ENCODE data around the gene FHOD3. TPM values are rescaled to one million over a fixed set of nuclear protein-coding genes. Genes with fewer than 3 reads are reported as not detected.

Gene FHOD3
- total RNA-seq, 1 experiment from 2014 or later = 0.10 TPM

- no peaks in the 10 kb centered on the region for H3K27me3 ChIP-seq
- DNase-seq = no peak
Observed at GRCh38 chr18:36676629-36677028, 379.1 kb downstream of the FHOD3 start.

GRCh38 chr18:36680042-36680441 lies 382.5 kb downstream of the FHOD3 start:
- Histone ChIP-seq H3K27me3 (no peaks in the 10 kb centered on the region), H3K9me3 (no peaks in the 10 kb centered on the region), H3K4me3 (no peak overlapping the region), H3K36me3 (no peaks in the 10 kb centered on the region)
- no peak for DNase-seq

More at GRCh38 chr18:36676629-36677028, 379.1 kb downstream of the FHOD3 start:
- Histone ChIP-seq H3K36me3 (no peaks in the 10 kb centered on the region), H3K4me3 (no peak overlapping the region), H3K9me3 (no peaks in the 10 kb centered on the region)

GRCh38 chr18:36685580-36685979 lies 388.1 kb downstream of the FHOD3 start:
- H3K27me3 ChIP-seq = no peaks in the 10 kb centered on the region
- H3K36me3 ChIP-seq = no peaks in the 10 kb centered on the region
- H3K4me3 ChIP-seq = no peak overlapping the region
- no peak for DNase-seq
- H3K9me3 ChIP-seq = no peaks in the 10 kb centered on the region

- Histone ChIP-seq H3K4me3 (no peak overlapping the region), H3K9me3 (no peaks in the 10 kb centered on the region), H3K36me3 (no peaks in the 10 kb centered on the region), H3K27me3 (no peaks in the 10 kb centered on the region)
- peak; percentile 34 for DNase-seq
Observed at GRCh38 chr18:36688020-36688965, 390.8 kb downstream of the FHOD3 start.

- Histone ChIP-seq H3K4me3 (no peak overlapping the region), H3K9me3 (no peaks in the 10 kb centered on the region), H3K36me3 (no peaks in the 10 kb centered on the region), H3K27me3 (no peaks in the 10 kb centered on the region)
- no peak for DNase-seq
Observed at GRCh38 chr18:36692371-36692770, 394.9 kb downstream of the FHOD3 start.

GRCh38 chr18:36692921-36693332 lies 395.4 kb downstream of the FHOD3 start:
- DNase-seq = no peak
- no peaks in the 10 kb centered on the region for H3K9me3 ChIP-seq
- H3K4me3 ChIP-seq = no peak overlapping the region
- no peaks in the 10 kb centered on the region for H3K36me3 ChIP-seq
- no peaks in the 10 kb centered on the region for H3K27me3 ChIP-seq

- Histone ChIP-seq H3K27me3 (no peaks in the 10 kb centered on the region), H3K36me3 (no peaks in the 10 kb centered on the region), H3K4me3 (no peak overlapping the region), H3K9me3 (no peaks in the 10 kb centered on the region)
- DNase-seq = peak; percentile 40
Observed at GRCh38 chr18:36693931-36694620, 396.6 kb downstream of the FHOD3 start.

GRCh38 chr18:36695806-36696205 lies 398.3 kb downstream of the FHOD3 start:
- Histone ChIP-seq H3K9me3 (no peaks in the 10 kb centered on the region), H3K27me3 (no peaks in the 10 kb centered on the region), H3K36me3 (no peaks in the 10 kb centered on the region), H3K4me3 (no peak overlapping the region)
- no peak for DNase-seq

GRCh38 chr18:36697905-36698304 lies 400.4 kb downstream of the FHOD3 start:
- Histone ChIP-seq H3K27me3 (no peaks in the 10 kb centered on the region), H3K36me3 (no peaks in the 10 kb centered on the region), H3K4me3 (no peak overlapping the region), H3K9me3 (no peaks in the 10 kb centered on the region)
- peak; percentile 47 for DNase-seq

- Histone ChIP-seq H3K36me3 (no peaks in the 10 kb centered on the region), H3K9me3 (no peaks in the 10 kb centered on the region), H3K4me3 (no peak overlapping the region), H3K27me3 (no peaks in the 10 kb centered on the region)
- no peak for DNase-seq
Observed at GRCh38 chr18:36700955-36701354, 403.4 kb downstream of the FHOD3 start.

- no peak for DNase-seq
- no peaks in the 10 kb centered on the region for H3K27me3 ChIP-seq
Observed at GRCh38 chr18:36702401-36703013, 405.0 kb downstream of the FHOD3 start.

GRCh38 chr18:36704156-36704555 lies 406.6 kb downstream of the FHOD3 start:
- H3K9me3 ChIP-seq = no peaks in the 10 kb centered on the region
- no peak overlapping the region for H3K4me3 ChIP-seq
- no peak for DNase-seq
- H3K36me3 ChIP-seq = no peaks in the 10 kb centered on the region
- no peaks in the 10 kb centered on the region for H3K27me3 ChIP-seq

More at GRCh38 chr18:36702401-36703013, 405.0 kb downstream of the FHOD3 start:
- H3K36me3 ChIP-seq = no peaks in the 10 kb centered on the region
- no peaks in the 10 kb centered on the region for H3K9me3 ChIP-seq
- no peak overlapping the region for H3K4me3 ChIP-seq

GRCh38 chr18:36706134-36706881 lies 408.8 kb downstream of the FHOD3 start:
- H3K9me3 ChIP-seq = no peaks in the 10 kb centered on the region
- no peaks in the 10 kb centered on the region for H3K27me3 ChIP-seq
- DNase-seq = no peak
- no peaks in the 10 kb centered on the region for H3K36me3 ChIP-seq
- no peak overlapping the region for H3K4me3 ChIP-seq

GRCh38 chr18:36708366-36708765 lies 410.9 kb downstream of the FHOD3 start:
- H3K4me3 ChIP-seq = no peak overlapping the region
- H3K27me3 ChIP-seq = no peaks in the 10 kb centered on the region
- H3K36me3 ChIP-seq = no peaks in the 10 kb centered on the region
- H3K9me3 ChIP-seq = no peaks in the 10 kb centered on the region
- DNase-seq = no peak

- H3K4me3 ChIP-seq = no peak overlapping the region
- no peaks in the 10 kb centered on the region for H3K36me3 ChIP-seq
- no peak for DNase-seq
Observed at GRCh38 chr18:36709315-36709714, 411.8 kb downstream of the FHOD3 start.

GRCh38 chr18:36711014-36711725 lies 413.7 kb downstream of the FHOD3 start:
- no peak for DNase-seq
- no peaks in the 10 kb centered on the region for H3K9me3 ChIP-seq
- no peaks in the 10 kb centered on the region for H3K36me3 ChIP-seq
- H3K27me3 ChIP-seq = no peaks in the 10 kb centered on the region
- no peak overlapping the region for H3K4me3 ChIP-seq

More at GRCh38 chr18:36709315-36709714, 411.8 kb downstream of the FHOD3 start:
- Histone ChIP-seq H3K27me3 (no peaks in the 10 kb centered on the region), H3K9me3 (no peaks in the 10 kb centered on the region)

All from MG63 (cell line).